AG09309 (cell line): ENCODE data around the gene WDR41.

ENCODE experiments used
- DNase-seq: peaks from one replicate; pipeline ENCODE4 v3.0.0-alpha.2; 2010; ENCODE audit warnings: low read depth
- H3K4me3 ChIP-seq: 2 replicates; pipeline ENCODE4 v1.5.1; 2011; ENCODE audit warnings: mild to moderate bottlenecking, low read depth, low read length, moderate library complexity; ENCODE audit not compliant: control insufficient read depth
- CTCF ChIP-seq: IDR thresholded peaks from 2 replicates; pipeline ENCODE4 v1.5.1; 2011; ENCODE audit warnings: mild to moderate bottlenecking, low read depth, low read length, inconsistent platforms; ENCODE audit not compliant: insufficient read depth, control insufficient read depth; ENCODE audit errors: missing control alignments

Gene WDR41

GRCh38 chr5:77444356-77444755, 47.8 kb downstream of the WDR41 start:
- no peak for DNase-seq
- no peak overlapping the region for H3K4me3 ChIP-seq
- TF ChIP-seq CTCF: no peak

GRCh38 chr5:77443670-77444069, 48.4 kb downstream of the WDR41 start:
- no peak overlapping the region for H3K4me3 ChIP-seq
- no peak for TF ChIP-seq CTCF
- no peak for DNase-seq

GRCh38 chr5:77438071-77438470, 54.0 kb downstream of the WDR41 start:
- TF ChIP-seq CTCF: no peak
- H3K4me3 ChIP-seq: no peak overlapping the region
- no peak for DNase-seq

GRCh38 chr5:77437194-77437593, 54.9 kb downstream of the WDR41 start:
- no peak for DNase-seq
- no peak overlapping the region for H3K4me3 ChIP-seq
- peak; percentile 14 for TF ChIP-seq CTCF

- TF ChIP-seq CTCF: no peak
- no peak for DNase-seq
Measured at GRCh38 chr5:77431719-77432118, 60.4 kb downstream of the WDR41 start.

GRCh38 chr5:77431286-77431685, 60.8 kb downstream of the WDR41 start:
- peak; percentile 59 for DNase-seq
- no peak for TF ChIP-seq CTCF
- no peak overlapping the region for H3K4me3 ChIP-seq

More at GRCh38 chr5:77431719-77432118, 60.4 kb downstream of the WDR41 start:
- H3K4me3 ChIP-seq: no peak overlapping the region

- no peak overlapping the region for H3K4me3 ChIP-seq
- DNase-seq: peak; percentile 48
- TF ChIP-seq CTCF: no peak
Measured at GRCh38 chr5:77430726-77431125, 61.4 kb downstream of the WDR41 start.
